ENCODE data around the gene VPREB3. TPM values are rescaled to one million over a fixed set of nuclear protein-coding genes. Genes with fewer than 3 reads are reported as not detected.

VPREB3 gene
- total RNA-seq, 1 experiment from 2014 or later = not detected

DNA sequence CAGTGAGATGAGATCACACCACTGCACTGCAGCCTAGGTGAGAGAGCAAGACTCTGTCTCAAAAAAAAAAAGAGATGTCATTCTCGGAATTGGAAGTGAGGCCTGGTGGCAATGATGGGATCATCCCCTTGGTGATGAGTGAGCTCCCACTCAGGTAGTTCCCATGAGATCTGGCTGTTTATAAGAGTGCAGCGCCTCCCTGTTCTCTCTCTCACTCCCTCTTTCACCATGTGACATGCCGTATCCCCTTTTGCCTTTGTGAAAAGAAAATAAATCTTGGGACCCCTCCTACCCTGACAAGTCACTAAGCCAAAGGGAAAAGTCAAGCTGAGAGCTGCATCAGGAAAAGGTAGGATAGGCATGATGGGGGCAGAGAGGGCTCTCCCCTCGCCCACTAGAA lies 32.1 kb downstream of the VPREB3 start:
- Mint-ChIP-seq H3K4me1 (ENCODE audit: low read depth, unreplicated experiment) (peaks cover 26% of the 10 kb centered on the region), H3K27me3 (ENCODE audit: unreplicated experiment) (no peaks in the 10 kb centered on the region), H3K4me3 (ENCODE audit: low read depth, unreplicated experiment) (no peak overlapping the region), H3K9me3 (ENCODE audit: low read depth, unreplicated experiment) (no peaks in the 10 kb centered on the region), H3K36me3 (ENCODE audit: insufficient read depth, unreplicated experiment) (peaks cover 9% of the 10 kb centered on the region), H3K27ac (ENCODE audit: unreplicated experiment) (no peak overlapping the region)
- DNase-seq = no peak
- CTCF ChIA-PET = no interaction called here
- intact Hi-C loops (cut with micrococcal nuclease; ENCODE audit: unreplicated experiment) = no loop called here
- TF ChIP-seq, protein P1, sequence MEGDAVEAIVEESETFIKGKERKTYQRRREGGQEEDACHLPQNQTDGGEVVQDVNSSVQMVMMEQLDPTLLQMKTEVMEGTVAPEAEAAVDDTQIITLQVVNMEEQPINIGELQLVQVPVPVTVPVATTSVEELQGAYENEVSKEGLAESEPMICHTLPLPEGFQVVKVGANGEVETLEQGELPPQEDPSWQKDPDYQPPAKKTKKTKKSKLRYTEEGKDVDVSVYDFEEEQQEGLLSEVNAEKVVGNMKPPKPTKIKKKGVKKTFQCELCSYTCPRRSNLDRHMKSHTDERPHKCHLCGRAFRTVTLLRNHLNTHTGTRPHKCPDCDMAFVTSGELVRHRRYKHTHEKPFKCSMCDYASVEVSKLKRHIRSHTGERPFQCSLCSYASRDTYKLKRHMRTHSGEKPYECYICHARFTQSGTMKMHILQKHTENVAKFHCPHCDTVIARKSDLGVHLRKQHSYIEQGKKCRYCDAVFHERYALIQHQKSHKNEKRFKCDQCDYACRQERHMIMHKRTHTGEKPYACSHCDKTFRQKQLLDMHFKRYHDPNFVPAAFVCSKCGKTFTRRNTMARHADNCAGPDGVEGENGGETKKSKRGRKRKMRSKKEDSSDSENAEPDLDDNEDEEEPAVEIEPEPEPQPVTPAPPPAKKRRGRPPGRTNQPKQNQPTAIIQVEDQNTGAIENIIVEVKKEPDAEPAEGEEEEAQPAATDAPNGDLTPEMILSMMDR (IDR thresholded peaks at IDR 0.05; ENCODE audit: unreplicated experiment) = no peak
- BruUV-seq (replicated peaks) = no TSS peak

DNA sequence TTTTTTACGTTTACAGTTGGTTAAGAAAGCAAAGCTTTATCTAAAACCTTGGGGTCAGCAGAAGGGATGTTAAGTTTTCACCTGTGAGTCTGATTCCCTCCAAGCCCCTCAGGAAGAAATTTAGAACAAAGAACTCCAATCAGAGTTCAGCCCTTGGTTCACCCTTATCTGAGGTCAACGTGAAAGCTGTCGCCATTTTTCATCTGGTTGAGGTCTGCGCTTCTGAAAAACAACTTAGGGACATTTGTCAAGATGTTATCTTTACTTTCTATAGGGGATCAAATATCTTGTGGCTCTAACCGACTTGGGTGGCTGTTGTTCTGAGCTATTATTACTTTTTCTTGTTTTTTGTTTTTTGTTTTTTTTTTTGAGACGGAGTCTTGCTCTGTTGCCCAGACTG lies 33.4 kb downstream of the VPREB3 start:
- Mint-ChIP-seq H3K9me3 (ENCODE audit: low read depth, unreplicated experiment) (no peaks in the 10 kb centered on the region), H3K27me3 (ENCODE audit: unreplicated experiment) (no peaks in the 10 kb centered on the region), H3K4me3 (ENCODE audit: low read depth, unreplicated experiment) (no peak overlapping the region), H3K36me3 (ENCODE audit: insufficient read depth, unreplicated experiment) (peaks cover 17% of the 10 kb centered on the region), H3K27ac (ENCODE audit: unreplicated experiment) (no peak overlapping the region), H3K4me1 (ENCODE audit: low read depth, unreplicated experiment) (peaks cover 26% of the 10 kb centered on the region)
- no TSS peak for BruUV-seq (replicated peaks)
- intact Hi-C loops (cut with micrococcal nuclease; ENCODE audit: unreplicated experiment) = no loop called here
- CTCF ChIA-PET = interaction anchor here (0.7 to 1.2 kb wide), 2 partner anchors 129 to 1844 kb away, joined by 3 read pairs; no protein-coding TSS in a partner anchor
- TF ChIP-seq, protein P1 (IDR thresholded peaks at IDR 0.05; ENCODE audit: unreplicated experiment) = no peak
- no peak for DNase-seq

DNA sequence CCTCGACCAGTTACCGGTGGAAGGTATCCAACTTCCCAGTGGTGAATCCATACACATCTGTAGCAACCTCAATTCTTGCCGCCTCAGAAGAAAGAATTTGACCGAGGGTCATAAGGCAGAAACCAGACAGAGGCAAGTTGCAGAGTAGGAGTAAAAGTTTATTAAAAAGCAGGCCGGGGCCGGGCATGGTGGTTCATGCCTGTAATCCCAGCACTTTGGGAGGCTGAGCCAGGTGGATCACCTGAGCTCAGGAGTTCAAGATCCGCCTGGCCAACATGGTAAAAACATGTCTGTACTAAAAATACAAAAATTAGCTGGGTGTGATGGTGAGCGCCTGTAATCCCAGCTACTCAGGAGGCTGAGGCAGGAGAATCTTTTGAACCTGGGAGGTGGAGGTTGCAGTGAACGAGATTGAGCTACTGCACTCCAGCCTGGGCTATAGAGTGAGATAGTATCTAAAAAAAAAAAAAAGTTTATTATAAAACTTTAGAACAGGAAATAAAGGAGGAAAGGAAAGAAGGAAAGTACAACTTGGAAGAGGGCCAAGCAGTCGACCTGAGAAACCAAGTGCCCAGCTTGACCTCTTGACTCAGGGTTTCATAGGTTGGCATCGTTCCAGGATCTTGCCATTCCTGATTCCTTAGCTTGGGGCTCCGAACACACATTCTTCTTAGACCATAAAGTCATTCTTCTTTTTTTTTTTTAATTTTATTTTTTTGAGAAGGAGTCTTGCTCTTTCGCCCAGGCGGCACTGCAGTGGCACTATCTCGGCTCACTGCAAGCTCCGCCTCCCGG lies 35.7 kb downstream of the VPREB3 start:
- peaks cover 26% of the 10 kb centered on the region for H3K4me1 Mint-ChIP-seq (ENCODE audit: low read depth, unreplicated experiment)
- intact Hi-C loops (cut with micrococcal nuclease; ENCODE audit: unreplicated experiment) = no loop called here
- no peaks in the 10 kb centered on the region for H3K9me3 Mint-ChIP-seq (ENCODE audit: low read depth, unreplicated experiment)
- H3K27ac Mint-ChIP-seq (ENCODE audit: unreplicated experiment) = no peak overlapping the region
- CTCF ChIA-PET = interaction anchor here (0.6 to 1.1 kb wide), 5 partner anchors 12 to 491 kb away, joined by 3 to 4 read pairs (median 3); partner anchors contain the start of gene CHCHD10
- no peaks in the 10 kb centered on the region for H3K27me3 Mint-ChIP-seq (ENCODE audit: unreplicated experiment)
- peak; percentile 38 for DNase-seq
- TF ChIP-seq, protein P1 (IDR thresholded peaks at IDR 0.05; ENCODE audit: unreplicated experiment) = no peak
- no TSS peak for BruUV-seq (replicated peaks)
- peaks cover 17% of the 10 kb centered on the region for H3K36me3 Mint-ChIP-seq (ENCODE audit: insufficient read depth, unreplicated experiment)
- peak overlapping the region; percentile 28 for H3K4me3 Mint-ChIP-seq (ENCODE audit: low read depth, unreplicated experiment)

DNA sequence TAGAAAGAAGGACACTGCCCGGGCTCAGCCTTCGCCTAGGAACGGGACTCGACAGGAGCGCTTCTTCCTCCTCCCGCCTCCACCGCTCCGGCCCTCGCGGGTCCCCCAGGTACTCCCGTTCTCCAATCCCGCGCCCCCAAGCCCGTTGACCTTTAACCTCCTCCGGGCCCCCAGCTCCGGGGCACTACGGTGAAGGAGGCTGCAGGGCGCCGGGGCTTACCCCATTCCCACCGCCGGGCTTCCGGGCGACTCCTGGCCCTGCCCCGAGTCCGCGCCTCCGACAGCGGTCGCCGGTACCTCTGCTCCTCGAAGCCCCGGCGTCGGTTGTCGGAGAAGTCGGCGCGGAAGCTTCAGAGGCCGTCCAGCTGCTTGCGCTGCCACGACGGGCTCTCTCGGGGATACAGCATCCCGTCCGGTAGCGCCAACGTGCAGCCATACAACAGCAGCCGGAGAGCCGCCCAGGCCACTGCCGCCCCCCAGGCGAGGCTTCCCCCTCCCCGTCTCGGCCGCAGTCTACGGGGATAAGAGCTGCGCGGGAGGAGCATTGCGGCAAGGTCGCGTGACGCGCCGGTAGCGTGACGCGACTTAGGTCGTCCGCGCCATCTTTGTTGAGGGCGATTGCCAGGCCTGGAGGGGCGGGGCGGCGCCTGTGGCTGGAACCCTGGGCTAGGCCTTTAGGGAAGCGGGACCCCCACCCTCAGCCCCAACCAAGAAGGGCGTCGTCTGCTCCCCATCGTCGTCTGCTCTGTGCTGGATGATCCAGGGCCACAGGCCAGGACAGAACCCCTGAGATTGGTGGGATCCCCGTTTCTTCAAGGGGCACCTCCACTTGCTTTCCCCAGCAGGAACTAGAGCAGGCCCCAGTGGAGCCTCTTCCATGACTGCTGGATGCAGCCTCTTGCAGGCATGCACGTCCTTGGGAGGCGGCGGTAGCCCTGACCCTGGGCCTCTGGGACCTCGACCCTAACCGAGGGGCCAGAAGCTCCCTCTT lies 37.1 kb downstream of the VPREB3 start:
- intact Hi-C loops (cut with micrococcal nuclease; ENCODE audit: unreplicated experiment) = no loop called here
- H3K36me3 Mint-ChIP-seq (ENCODE audit: insufficient read depth, unreplicated experiment) = peaks cover 17% of the 10 kb centered on the region
- CTCF ChIA-PET = interaction anchor here (1.0 kb wide), 1 partner anchor 133 kb away, joined by 3 read pairs; no protein-coding TSS in a partner anchor
- peaks cover 12% of the 10 kb centered on the region for H3K4me1 Mint-ChIP-seq (ENCODE audit: low read depth, unreplicated experiment)
- no peaks in the 10 kb centered on the region for H3K27me3 Mint-ChIP-seq (ENCODE audit: unreplicated experiment)
- no peaks in the 10 kb centered on the region for H3K9me3 Mint-ChIP-seq (ENCODE audit: low read depth, unreplicated experiment)
- peak overlapping the region; percentile 79 for H3K4me3 Mint-ChIP-seq (ENCODE audit: low read depth, unreplicated experiment)
- TF ChIP-seq, protein P1 (IDR thresholded peaks at IDR 0.05; ENCODE audit: unreplicated experiment) = no peak
- DNase-seq = peak; percentile 82
- TSS peak; percentile 27 for BruUV-seq (replicated peaks)
- H3K27ac Mint-ChIP-seq (ENCODE audit: unreplicated experiment) = peak overlapping the region; percentile 75

Measured in Calu3 (cell line).